ENCODE data around the gene SPO11. TPM values are rescaled to one million over a fixed set of nuclear protein-coding genes. Genes with fewer than 3 reads are reported as not detected.

Gene SPO11
- total and polyA plus RNA-seq, 10 of the 15 experiments (the other 5 are each of a cell fraction or from before 2014, with no cell fraction given) = not detected

DNA sequence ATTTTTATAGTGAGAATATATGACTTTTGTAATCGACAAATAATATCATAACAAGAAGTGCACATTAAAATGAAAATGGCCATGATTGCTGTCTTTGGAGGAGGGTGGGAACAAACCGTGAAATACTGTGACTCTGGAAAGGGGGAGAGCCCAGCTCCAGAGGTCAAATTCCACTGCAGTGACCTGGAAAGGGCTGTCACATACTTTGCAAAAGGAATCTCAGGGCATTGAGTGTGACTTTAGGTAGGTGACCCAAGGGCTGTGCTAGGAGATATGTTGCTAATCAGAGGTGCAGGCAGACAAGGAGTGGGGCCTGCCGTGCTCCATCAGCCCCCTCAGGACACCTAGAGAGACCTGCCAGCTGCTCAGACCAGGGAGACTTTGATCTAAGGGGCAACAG is 35.1 kb upstream of the SPO11 start:
- RAD21 ChIA-PET (ENCODE audit: unreplicated experiment) = no interaction called here
- DNase-seq (ENCODE audit: low read depth, low spot score) (no peak), ATAC-seq (no peak), FAIRE-seq (no peak)
- Histone ChIP-seq H4K20me1 (ENCODE audit: control insufficient read depth, insufficient read depth) (no peaks in the 10 kb centered on the region), H2AFZ (ENCODE audit: control insufficient read depth, low read depth, low read length) (no peak overlapping the region), H3K9ac (ENCODE audit: control insufficient read depth, insufficient read depth, low read length) (no peak overlapping the region), H3K4me3 (no peak overlapping the region), H3K4me1 (ENCODE audit: control insufficient read depth, insufficient read depth, low read length) (no peaks in the 10 kb centered on the region), H3K9me3 (replicated peaks; ENCODE audit: control insufficient read depth, insufficient read depth, low read length) (no peaks in the 10 kb centered on the region), H3K27me3 (replicated peaks in 1 of 2; ENCODE audit: control insufficient read depth in 2 of 2, insufficient read depth in 2 of 2, low read length in 1 of 2) (peaks cover 5 to 9% of the 10 kb centered on the region in 2 experiments; a peak in 3 of 4 replicates), H3K27ac (ENCODE audit: control insufficient read depth, insufficient read depth) (no peak overlapping the region), H3K4me2 (ENCODE audit: control insufficient read depth, insufficient read depth) (no peak overlapping the region), H3K79me2 (ENCODE audit: control insufficient read depth, insufficient read depth, low read length) (no peaks in the 10 kb centered on the region), H3K36me3 (ENCODE audit: control insufficient read depth in 2 of 2, insufficient read depth in 2 of 2, low read length in 1 of 2) (no peaks in the 10 kb centered on the region)
- 22% methylated on average over 3 of the region's 3 CpGs for WGBS (ENCODE audit: insufficient coverage, insufficient replicate concordance, low lambda C conversion rate, missing lambda C conversion rate)
- intact Hi-C loops (cut with micrococcal nuclease; ENCODE audit: unreplicated experiment) (no loop called here), in situ Hi-C loops (cut with MboI) (no loop called here)
- POLR2A ChIA-PET = no interaction called here
- BruUV-seq (replicated peaks) = no TSS peak
- SMC1A ChIA-PET (ENCODE audit: uncharacterized antibody, unreplicated experiment) = no interaction called here
- CTCF ChIA-PET = no interaction called here
- TF ChIP-seq CHD2 (IDR thresholded peaks at IDR 0.05; ENCODE audit: borderline replicate concordance, low read depth, low read length) (no peak), SP1 (IDR thresholded peaks at IDR 0.05; ENCODE audit: low read depth, low read length) (no peak), NFYA (IDR thresholded peaks at IDR 0.05; ENCODE audit: borderline replicate concordance, low read depth, low read length) (no peak), POU2F2 (IDR thresholded peaks at IDR 0.05; ENCODE audit: borderline replicate concordance, low read depth, low read length) (no peak), ZNF217 (IDR thresholded peaks at IDR 0.05) (no peak), FOXK2 (IDR thresholded peaks at IDR 0.05) (no peak), JUNB (IDR thresholded peaks at IDR 0.05) (no peak), SREBF1 (IDR thresholded peaks at IDR 0.05; ENCODE audit: low read length) (no peak), SREBF2 (IDR thresholded peaks at IDR 0.05; ENCODE audit: low read length) (no peak), SPI1 (IDR thresholded peaks at IDR 0.05; ENCODE audit: borderline replicate concordance, insufficient read depth, low read depth, low read length) (no peak), POLR2A (IDR thresholded peaks at IDR 0.05; ENCODE audit: low read depth, low read length) (no peak)
- TF ChIP-seq, protein P1, sequence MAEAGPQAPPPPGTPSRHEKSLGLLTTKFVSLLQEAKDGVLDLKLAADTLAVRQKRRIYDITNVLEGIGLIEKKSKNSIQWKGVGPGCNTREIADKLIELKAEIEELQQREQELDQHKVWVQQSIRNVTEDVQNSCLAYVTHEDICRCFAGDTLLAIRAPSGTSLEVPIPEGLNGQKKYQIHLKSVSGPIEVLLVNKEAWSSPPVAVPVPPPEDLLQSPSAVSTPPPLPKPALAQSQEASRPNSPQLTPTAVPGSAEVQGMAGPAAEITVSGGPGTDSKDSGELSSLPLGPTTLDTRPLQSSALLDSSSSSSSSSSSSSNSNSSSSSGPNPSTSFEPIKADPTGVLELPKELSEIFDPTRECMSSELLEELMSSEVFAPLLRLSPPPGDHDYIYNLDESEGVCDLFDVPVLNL (IDR thresholded peaks at IDR 0.05; ENCODE audit: low read depth, low read length) = no peak
- TF ChIP-seq, protein P2, sequence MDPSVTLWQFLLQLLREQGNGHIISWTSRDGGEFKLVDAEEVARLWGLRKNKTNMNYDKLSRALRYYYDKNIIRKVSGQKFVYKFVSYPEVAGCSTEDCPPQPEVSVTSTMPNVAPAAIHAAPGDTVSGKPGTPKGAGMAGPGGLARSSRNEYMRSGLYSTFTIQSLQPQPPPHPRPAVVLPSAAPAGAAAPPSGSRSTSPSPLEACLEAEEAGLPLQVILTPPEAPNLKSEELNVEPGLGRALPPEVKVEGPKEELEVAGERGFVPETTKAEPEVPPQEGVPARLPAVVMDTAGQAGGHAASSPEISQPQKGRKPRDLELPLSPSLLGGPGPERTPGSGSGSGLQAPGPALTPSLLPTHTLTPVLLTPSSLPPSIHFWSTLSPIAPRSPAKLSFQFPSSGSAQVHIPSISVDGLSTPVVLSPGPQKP (IDR thresholded peaks at IDR 0.05; ENCODE audit: low read depth, low read length) = no peak

All from GM12878 (cell line).